ENCODE results near the gene ODC1.

DNA sequence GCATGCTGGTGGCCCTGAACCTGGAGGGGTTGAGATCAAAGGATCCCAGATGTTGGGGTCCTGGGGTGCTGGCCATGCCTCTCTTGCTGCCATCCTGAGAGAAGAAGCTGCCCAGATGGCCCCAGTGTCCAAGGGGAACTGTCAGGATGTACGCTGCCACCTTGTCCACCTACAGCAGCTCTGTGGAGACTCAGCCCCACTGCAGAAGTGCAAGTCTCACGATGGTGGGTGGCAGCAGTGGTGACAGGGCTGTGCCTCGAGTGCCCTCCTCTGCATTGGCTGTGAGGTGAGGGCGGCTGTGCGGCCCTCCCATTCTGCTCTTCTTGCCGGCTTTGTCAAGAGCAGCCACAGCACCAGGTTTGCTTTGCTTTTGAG lies 24.7 kb downstream of the ODC1 start:
- TF ChIP-seq, protein P1, sequence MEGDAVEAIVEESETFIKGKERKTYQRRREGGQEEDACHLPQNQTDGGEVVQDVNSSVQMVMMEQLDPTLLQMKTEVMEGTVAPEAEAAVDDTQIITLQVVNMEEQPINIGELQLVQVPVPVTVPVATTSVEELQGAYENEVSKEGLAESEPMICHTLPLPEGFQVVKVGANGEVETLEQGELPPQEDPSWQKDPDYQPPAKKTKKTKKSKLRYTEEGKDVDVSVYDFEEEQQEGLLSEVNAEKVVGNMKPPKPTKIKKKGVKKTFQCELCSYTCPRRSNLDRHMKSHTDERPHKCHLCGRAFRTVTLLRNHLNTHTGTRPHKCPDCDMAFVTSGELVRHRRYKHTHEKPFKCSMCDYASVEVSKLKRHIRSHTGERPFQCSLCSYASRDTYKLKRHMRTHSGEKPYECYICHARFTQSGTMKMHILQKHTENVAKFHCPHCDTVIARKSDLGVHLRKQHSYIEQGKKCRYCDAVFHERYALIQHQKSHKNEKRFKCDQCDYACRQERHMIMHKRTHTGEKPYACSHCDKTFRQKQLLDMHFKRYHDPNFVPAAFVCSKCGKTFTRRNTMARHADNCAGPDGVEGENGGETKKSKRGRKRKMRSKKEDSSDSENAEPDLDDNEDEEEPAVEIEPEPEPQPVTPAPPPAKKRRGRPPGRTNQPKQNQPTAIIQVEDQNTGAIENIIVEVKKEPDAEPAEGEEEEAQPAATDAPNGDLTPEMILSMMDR (conservative IDR thresholded peaks at IDR 0.05; ENCODE audit: low read depth, low read length), result no peak
- TF ChIP-seq POLR2A (IDR thresholded peaks at IDR 0.05; ENCODE audit: low read depth, low read length) (no peak), RAD21 (IDR thresholded peaks at IDR 0.05; ENCODE audit: low read length) (no peak)

Measured in IMR-90 (cell line).